GM12878 (cell line): ENCODE data around the gene IL36RN. TPM values are rescaled to one million over a fixed set of nuclear protein-coding genes. Genes with fewer than 3 reads are reported as not detected.

Experiments
- ATAC-seq: fragments of 200-7000 bp; cut with Tn5 transposase; 3 replicates; pipeline ENCODE4 v1.9.1; 2020; ENCODE audit warnings: mild to moderate bottlenecking, moderate library complexity
- BruUV-seq: library from RNA; stranded (reverse); fragments of 400-500 nt; replicated peaks from 2 replicates; lab custom pipeline; 2021; lab: Mats Ljungman, UMichigan
- CTCF ChIA-PET: fragments of 300-600 bp; sonication (Branson Sonifier 250); formaldehyde crosslinking; extraction: SDS; loops from one replicate; lab custom pipeline; 2021; ENCODE audit warnings: inconsistent platforms; lab: Yijun Ruan, JAX
- POLR2A ChIA-PET: fragments of 350-600 bp; formaldehyde crosslinking; extraction: SDS; loops from one replicate; lab custom pipeline; 2021; ENCODE audit warnings: inconsistent platforms; lab: Charles Lee
- RAD21 ChIA-PET: fragments of 300-600 bp; sonication (Branson Sonifier 250); formaldehyde crosslinking; loops from one replicate; lab custom pipeline; 2023; ENCODE audit warnings: antibody characterized with exemption; ENCODE audit not compliant: unreplicated experiment; lab: Charles Lee
- SMC1A ChIA-PET: fragments of 300-600 bp; sonication (Branson Sonifier 250); formaldehyde crosslinking; loops from one replicate; lab custom pipeline; 2023; ENCODE audit not compliant: unreplicated experiment, uncharacterized antibody; lab: Charles Lee
- DNase-seq: peaks from one replicate; pipeline ENCODE4 v3.0.0-alpha.2; 2011; ENCODE audit warnings: low read depth, low spot score
- FAIRE-seq: peaks from 3 replicates; lab custom pipeline; 2011; peaks lifted over from hg19 to GRCh38; lab: Jason Lieb, UNC
- H2AFZ ChIP-seq: 2 replicates; pipeline ENCODE4 v1.6.0; 2011; ENCODE audit warnings: low read depth, low read length, control low read depth; ENCODE audit not compliant: control insufficient read depth
- H3K27ac ChIP-seq: 2 replicates; pipeline ENCODE4 v1.5.1; 2011; ENCODE audit warnings: control low read depth; ENCODE audit not compliant: control insufficient read depth, insufficient read depth
- H3K27me3 ChIP-seq, 2 experiments: replicated peaks in 1 of 2; 2 replicates each; pipeline versions ENCODE4 v1.6.0 to v1.6.1; 2011; ENCODE audit warnings: low read length in 1 of 2; ENCODE audit not compliant: control insufficient read depth in 2 of 2, insufficient read depth in 2 of 2
- H3K36me3 ChIP-seq, 2 experiments: 2 replicates each; pipeline ENCODE4 v1.5.1; 2011; ENCODE audit warnings: low read length in 1 of 2; ENCODE audit not compliant: control insufficient read depth in 2 of 2, insufficient read depth in 2 of 2
- H3K4me1 ChIP-seq: 2 replicates; pipeline ENCODE4 v1.6.1; 2011; ENCODE audit warnings: mild to moderate bottlenecking, low read length, moderate library complexity, mixed read lengths; ENCODE audit not compliant: control insufficient read depth, insufficient read depth
- H3K4me2 ChIP-seq: 2 replicates; pipeline ENCODE4 v1.6.0; 2011; ENCODE audit warnings: control low read depth; ENCODE audit not compliant: control insufficient read depth, insufficient read depth
- H3K4me3 ChIP-seq: fragments of 200-600 bp; sonication (generic); 2 replicates; pipeline ENCODE4 v1.5.1; 2016
- H3K79me2 ChIP-seq: 2 replicates; pipeline ENCODE4 v1.6.0; 2011; ENCODE audit warnings: low read length; ENCODE audit not compliant: control insufficient read depth, insufficient read depth
- H3K9ac ChIP-seq: 2 replicates; pipeline ENCODE4 v1.8.0; 2011; ENCODE audit warnings: low read length, control low read depth, mixed read lengths; ENCODE audit not compliant: control insufficient read depth, insufficient read depth
- H3K9me3 ChIP-seq: replicated peaks from 3 replicates; pipeline ENCODE4 v1.5.1; 2011; ENCODE audit warnings: mild to moderate bottlenecking, low read length; ENCODE audit not compliant: control insufficient read depth, insufficient read depth
- H4K20me1 ChIP-seq: 2 replicates; pipeline ENCODE4 v1.6.0; 2011; ENCODE audit not compliant: control insufficient read depth, insufficient read depth
- E4F1 ChIP-seq: fragments of 450-650 bp; IDR thresholded peaks from 2 replicates; pipeline ENCODE4 v1.6.1; 2018; ENCODE audit warnings: borderline replicate concordance, mild to moderate bottlenecking; ENCODE audit not compliant: partially characterized antibody
- HDAC6 ChIP-seq: fragments of 200-600 bp; sonication (generic); IDR thresholded peaks from one replicate; pipeline ENCODE4 v1.8.0; 2017; ENCODE audit warnings: antibody characterized with exemption; ENCODE audit not compliant: unreplicated experiment
- KAT2A ChIP-seq: conservative IDR thresholded peaks from 2 replicates; pipeline ENCODE4 v1.6.1; 2011; ENCODE audit warnings: low read depth, low read length; ENCODE audit not compliant: control insufficient read depth
- NRF1 ChIP-seq: conservative IDR thresholded peaks from 2 replicates; pipeline ENCODE4 v1.6.1; 2011; ENCODE audit warnings: mild to moderate bottlenecking, low read depth, low read length, improper control_type of control experiment
- PAX5 ChIP-seq: IDR thresholded peaks from 2 replicates; pipeline ENCODE4 v1.6.1; 2011; ENCODE audit warnings: low read depth, low read length, borderline replicate concordance
- RFX5 ChIP-seq: IDR thresholded peaks from 2 replicates; pipeline ENCODE4 v1.6.1; 2011; ENCODE audit warnings: low read depth, low read length, improper control_type of control experiment
- SIX5 ChIP-seq: IDR thresholded peaks from 2 replicates; pipeline ENCODE4 v1.6.1; 2011; ENCODE audit warnings: mild to moderate bottlenecking, low read depth, low read length, moderate library complexity; ENCODE audit not compliant: severe bottlenecking
- SMAD1 ChIP-seq: fragments of 450-650 bp; IDR thresholded peaks from 2 replicates; pipeline ENCODE4 v1.6.1; 2018; ENCODE audit warnings: mild to moderate bottlenecking, low read depth; ENCODE audit not compliant: partially characterized antibody
- ZNF622 ChIP-seq: fragments of 450-650 bp; IDR thresholded peaks from 2 replicates; pipeline ENCODE4 v1.6.1; 2017; ENCODE audit warnings: mild to moderate bottlenecking, inconsistent platforms
- WGBS: methylation state at CpG from one replicate; pipeline ENCODE4 v1.1.6; 2016; ENCODE audit warnings: low lambda C conversion rate; ENCODE audit not compliant: insufficient replicate concordance, insufficient coverage; ENCODE audit errors: missing lambda C conversion rate; 5-methylcytosine and 5-hydroxymethylcytosine counted together
- in situ Hi-C: fragments of 300-500 bp; cut with MboI; formaldehyde crosslinking; loops from 9 replicates; pipeline ENCODE4 v1.14.3; 2018; ENCODE audit warnings: mixed read lengths
- intact Hi-C: fragments of 100-400 bp; cut with micrococcal nuclease; formaldehyde crosslinking; loops from one replicate; pipeline ENCODE4 v1.14.2; 2022; ENCODE audit not compliant: unreplicated experiment
- polyA plus RNA-seq, 11 experiments: library from polyadenylated mRNA; depleted of rRNA in 4 of 11; unstranded in 6 of 11; stranded (reverse) in 5 of 11; fragments of >200 nt; fragmentation: Nextera tagmentation in 4 of 11; fragmentation: Illumina TruSeq in 1 of 11; extraction: Ambion mirVana in 4 of 11; extraction: Trizol in 1 of 11; gene quantifications; 1 replicate in 1 of 11; 2 replicates in 10 of 11; pipeline versions ENCODE4 v1.2.1 to v1.2.3, GENCODE V29; 2011 to 2016; ENCODE audit warnings: inconsistent platforms in 2 of 11, missing spikeins in 2 of 11, low read depth in 1 of 11
- total RNA-seq, 4 experiments: library from RNA; depleted of rRNA in 3 of 4; stranded (reverse); fragments of >200 nt in 3 of 4; fragmentation: Illumina TruSeq in 1 of 4; extraction: Trizol in 1 of 4; gene quantifications; 2 replicates each; pipeline versions ENCODE4 v1.2.1 to v1.2.3, GENCODE V29; 2013 to 2021

IL36RN gene
- total and polyA plus RNA-seq, 10 of the 15 experiments (the other 5 are each of a cell fraction or from before 2014, with no cell fraction given): not detected

- no peak for TF ChIP-seq SMAD1
- TF ChIP-seq SIX5: no peak
- TF ChIP-seq RFX5: no peak
- no peak for TF ChIP-seq HDAC6
These were observed 5.3 kb downstream of the IL36RN start (continued) for GRCh38 chr2:113064281-113064680.

- H3K9ac ChIP-seq: no peak overlapping the region
- no peak overlapping the region for H2AFZ ChIP-seq
- H3K4me1 ChIP-seq: no peaks in the 10 kb centered on the region
- no peak overlapping the region for H3K4me3 ChIP-seq
- no TSS peak for BruUV-seq
- no peak overlapping the region for H3K4me2 ChIP-seq
- ChIA-PET CTCF (interaction anchor here (0.8 to 1.9 kb wide), 2 partner anchors 12 to 15 kb away, joined by 3 to 6 read pairs; no protein-coding TSS in a partner anchor), SMC1A (interaction anchor here (1.1 kb wide), 1 partner anchor 10 kb away, joined by 3 read pairs; no protein-coding TSS in a partner anchor), POLR2A (no interaction called here), RAD21 (no interaction called here)
- no peaks in the 10 kb centered on the region for H3K36me3 ChIP-seq
- H3K27me3 ChIP-seq: no peaks in the 10 kb centered on the region
- TF ChIP-seq ZNF622 (no peak), E4F1 (no peak), KAT2A (no peak), NRF1 (no peak), PAX5 (no peak)
- 13% methylated on average over 1 of the region's 1 CpG for WGBS
- no peak for DNase-seq
- in situ Hi-C loops (no loop called here), intact Hi-C loops (no loop called here)
- H4K20me1 ChIP-seq: no peaks in the 10 kb centered on the region
- H3K9me3 ChIP-seq: no peaks in the 10 kb centered on the region; the same call in 2 of the 3 replicates
- no peak overlapping the region for H3K27ac ChIP-seq
- no peaks in the 10 kb centered on the region for H3K79me2 ChIP-seq
- no peak for ATAC-seq
- FAIRE-seq: no peak
These were observed 5.9 kb downstream of the IL36RN start for GRCh38 chr2:113064898-113065297.
